ENCODE results near the gene MRO.

GRCh38 chr18:50750546-50750945, 69.3 kb downstream of the MRO start:
- TF ChIP-seq POLR2A (IDR thresholded peaks at IDR 0.05) (no peak), CTCF (IDR thresholded peaks at IDR 0.05) (no peak)

Measured in thyroid gland (tissue), 4 donors.